ENCODE results near the gene DYNC2LI1. TPM values are rescaled to one million over a fixed set of nuclear protein-coding genes. Genes with fewer than 3 reads are reported as not detected.
"Not testable (repeated sequence)": the region's sequence is repeated elsewhere in the genome, so short reads cannot be mapped to it uniquely, and the experiment has no call there.

Gene DYNC2LI1
- total RNA-seq: 6.7 TPM
- long read RNA-seq, partial matches to known transcripts: 1 of 5 reads
- long read RNA-seq, other reads (novel, unspliced or antisense): 0 of 5 reads

GRCh38 chr2:43773876-43774613, at the start of gene DYNC2LI1:
TSS of gene DYNC2LI1 (plus strand) at chr2:43774039. CDS start at chr2:43774139, 100 bp downstream.
- intact Hi-C loops (cut with DNase I): no loop called here
- DNase-seq (ENCODE audit: missing footprints) (peak; percentile 95), ATAC-seq (peak; percentile 98)

GRCh38 chr2:43724728-43725526, 48.9 kb upstream of the DYNC2LI1 start:
- intact Hi-C loops (cut with DNase I): no loop called here
- no peak for DNase-seq (ENCODE audit: missing footprints)
- no peak for ATAC-seq

- DNase-seq (ENCODE audit: missing footprints): no peak
- intact Hi-C loops (cut with DNase I): no loop called here
- ATAC-seq: no peak
Observed at GRCh38 chr2:43725711-43726246, 48.1 kb upstream of the DYNC2LI1 start.

- intact Hi-C loops (cut with DNase I); ATAC-seq: not testable (repeated sequence)
Observed at GRCh38 chr2:43726961-43727633, 46.7 kb upstream of the DYNC2LI1 start.

GRCh38 chr2:43727634-43728014, 46.2 kb upstream of the DYNC2LI1 start:
- DNase-seq (ENCODE audit: missing footprints) (no peak), ATAC-seq (no peak)
- intact Hi-C loops (cut with DNase I): no loop called here

More at GRCh38 chr2:43726961-43727633, 46.7 kb upstream of the DYNC2LI1 start:
- DNase-seq (ENCODE audit: missing footprints): not testable (repeated sequence)

GRCh38 chr2:43729491-43730174, 44.2 kb upstream of the DYNC2LI1 start:
- DNase-seq (ENCODE audit: missing footprints): no peak
- intact Hi-C loops (cut with DNase I): no loop called here
- no peak for ATAC-seq

- ATAC-seq (no peak), DNase-seq (ENCODE audit: missing footprints) (no peak)
- intact Hi-C loops (cut with DNase I): no loop called here
Observed at GRCh38 chr2:43731211-43731610, 42.6 kb upstream of the DYNC2LI1 start.

GRCh38 chr2:43736637-43737036, 37.2 kb upstream of the DYNC2LI1 start:
- ATAC-seq (no peak), DNase-seq (ENCODE audit: missing footprints) (no peak)
- intact Hi-C loops (cut with DNase I): no loop called here

- intact Hi-C loops (cut with DNase I): no loop called here
- ATAC-seq: no peak
- no peak for DNase-seq (ENCODE audit: missing footprints)
Observed at GRCh38 chr2:43737097-43737854, 36.6 kb upstream of the DYNC2LI1 start.

- ATAC-seq (no peak), DNase-seq (ENCODE audit: missing footprints) (no peak)
- intact Hi-C loops (cut with DNase I): no loop called here
Observed at GRCh38 chr2:43737855-43738254, 36.0 kb upstream of the DYNC2LI1 start.

GRCh38 chr2:43738257-43738656, 35.6 kb upstream of the DYNC2LI1 start:
- DNase-seq (ENCODE audit: missing footprints): no peak
- intact Hi-C loops (cut with DNase I): no loop called here
- ATAC-seq: no peak

GRCh38 chr2:43743706-43744105, 30.1 kb upstream of the DYNC2LI1 start:
- ATAC-seq (no peak), DNase-seq (ENCODE audit: missing footprints) (no peak)
- intact Hi-C loops (cut with DNase I): no loop called here

- DNase-seq (ENCODE audit: missing footprints): no peak
- no peak for ATAC-seq
- intact Hi-C loops (cut with DNase I): no loop called here
Observed at GRCh38 chr2:43745457-43745856, 28.4 kb upstream of the DYNC2LI1 start.

GRCh38 chr2:43748333-43748732, 25.5 kb upstream of the DYNC2LI1 start:
- ATAC-seq (no peak), DNase-seq (ENCODE audit: missing footprints) (no peak)
- intact Hi-C loops (cut with DNase I): no loop called here

GRCh38 chr2:43749583-43749982, 24.3 kb upstream of the DYNC2LI1 start:
- ATAC-seq (no peak), DNase-seq (ENCODE audit: missing footprints) (no peak)
- intact Hi-C loops (cut with DNase I): no loop called here

GRCh38 chr2:43751476-43751990, 22.3 kb upstream of the DYNC2LI1 start:
- intact Hi-C loops (cut with DNase I): no loop called here
- DNase-seq (ENCODE audit: missing footprints) (no peak), ATAC-seq (no peak)

GRCh38 chr2:43752302-43752701, 21.5 kb upstream of the DYNC2LI1 start:
- intact Hi-C loops (cut with DNase I): no loop called here
- ATAC-seq (no peak), DNase-seq (ENCODE audit: missing footprints) (no peak)

GRCh38 chr2:43754180-43754579, 19.7 kb upstream of the DYNC2LI1 start:
- intact Hi-C loops (cut with DNase I): no loop called here
- DNase-seq (ENCODE audit: missing footprints) (no peak), ATAC-seq (no peak)

Data from Right ventricle myocardium inferior (tissue), 1 donor.